GM12878 (cell line): Measurements from ENCODE around the gene RALB. TPM values are rescaled to one million over a fixed set of nuclear protein-coding genes. Genes with fewer than 3 reads are reported as not detected.

ENCODE experiments used
- ATF7 ChIP-seq: fragments of 450-650 bp; IDR thresholded peaks from 2 replicates; pipeline ENCODE4 v1.6.1; 2016; ENCODE audit warnings: low read depth, mild to moderate bottlenecking
- BCL11A ChIP-seq: IDR thresholded peaks from 2 replicates; pipeline ENCODE4 v1.6.1; 2011; ENCODE audit warnings: low read depth, low read length
- BHLHE40 ChIP-seq, 2 experiments: fragments of 450-650 bp in 1 of 2; IDR thresholded peaks; 2 replicates each; pipeline ENCODE4 v1.6.1; 2011 to 2017; ENCODE audit warnings: low read depth in 2 of 2, borderline replicate concordance in 1 of 2, improper control_type of control experiment in 1 of 2, low read length in 1 of 2, mild to moderate bottlenecking in 1 of 2
- CEBPB ChIP-seq, 2 experiments: fragments of 150-350 bp in 1 of 2; IDR thresholded peaks; 2 replicates each; pipeline ENCODE4 v1.6.1; 2012 to 2014; ENCODE audit warnings: low read depth in 2 of 2, low read length in 2 of 2, borderline replicate concordance in 1 of 2, inconsistent platforms in 1 of 2
- CREM ChIP-seq: IDR thresholded peaks from 2 replicates; pipeline ENCODE4 v1.6.1; 2014; ENCODE audit warnings: antibody characterized with exemption, low read depth
- EED ChIP-seq: sonication (generic); IDR thresholded peaks from 2 replicates; pipeline ENCODE4 v1.6.1; 2016; ENCODE audit warnings: antibody characterized with exemption, low read depth
- GATAD2B ChIP-seq: fragments of 450-650 bp; conservative IDR thresholded peaks from 2 replicates; pipeline ENCODE4 v1.6.1; 2017; ENCODE audit warnings: low read depth, mild to moderate bottlenecking, moderate library complexity
- IRF4 ChIP-seq: IDR thresholded peaks from 2 replicates; pipeline ENCODE4 v1.6.1; 2011; ENCODE audit warnings: low read depth, low read length
- NBN ChIP-seq: fragments of 450-650 bp; IDR thresholded peaks from 2 replicates; pipeline ENCODE4 v1.6.1; 2016
- POLR2AphosphoS5 ChIP-seq: IDR thresholded peaks from 2 replicates; pipeline ENCODE4 v1.6.1; 2011; ENCODE audit warnings: mild to moderate bottlenecking, low read length, inconsistent platforms
- RCOR1 ChIP-seq: conservative IDR thresholded peaks from 2 replicates; pipeline ENCODE4 v1.6.1; 2012; ENCODE audit warnings: low read depth, low read length, improper control_type of control experiment
- STAT3 ChIP-seq: IDR thresholded peaks from 2 replicates; pipeline ENCODE4 v1.6.1; 2011; ENCODE audit warnings: low read depth, low read length, improper control_type of control experiment
- SUPT20H ChIP-seq: IDR thresholded peaks from 2 replicates; pipeline ENCODE4 v1.6.1; 2011; ENCODE audit warnings: low read depth, mild to moderate bottlenecking, low read length, moderate library complexity, borderline replicate concordance; ENCODE audit not compliant: control insufficient read depth
- TCF7 ChIP-seq: IDR thresholded peaks from 2 replicates; pipeline ENCODE4 v1.6.1; 2014; ENCODE audit warnings: antibody characterized with exemption, borderline replicate concordance
- ZBTB4 ChIP-seq: fragments of 450-650 bp; formaldehyde crosslinking; IDR thresholded peaks from 2 replicates; pipeline ENCODE4 v1.4.0; 2022; ENCODE audit warnings: mild to moderate bottlenecking, moderate library complexity
- ZNF592 ChIP-seq: fragments of 450-650 bp; IDR thresholded peaks from 2 replicates; pipeline ENCODE4 v1.6.1; 2017; ENCODE audit warnings: mild to moderate bottlenecking, moderate library complexity
- ZNF687 ChIP-seq: fragments of 450-650 bp; IDR thresholded peaks from 2 replicates; pipeline ENCODE4 v1.6.1; 2017; ENCODE audit warnings: mild to moderate bottlenecking, moderate library complexity
- polyA plus RNA-seq, 11 experiments: library from polyadenylated mRNA; depleted of rRNA in 4 of 11; unstranded in 6 of 11; stranded (reverse) in 5 of 11; fragments of >200 nt; fragmentation: Nextera tagmentation in 4 of 11; fragmentation: Illumina TruSeq in 1 of 11; extraction: Ambion mirVana in 4 of 11; extraction: Trizol in 1 of 11; gene quantifications; 1 replicate in 1 of 11; 2 replicates in 10 of 11; pipeline versions ENCODE4 v1.2.1 to v1.2.3, GENCODE V29; 2011 to 2016; ENCODE audit warnings: inconsistent platforms in 2 of 11, missing spikeins in 2 of 11, low read depth in 1 of 11
- total RNA-seq, 4 experiments: library from RNA; depleted of rRNA in 3 of 4; stranded (reverse); fragments of >200 nt in 3 of 4; fragmentation: Illumina TruSeq in 1 of 4; extraction: Trizol in 1 of 4; gene quantifications; 2 replicates each; pipeline versions ENCODE4 v1.2.1 to v1.2.3, GENCODE V29; 2013 to 2021

Gene RALB
- total and polyA plus RNA-seq, 10 of the 15 experiments (the other 5 are each of a cell fraction or from before 2014, with no cell fraction given) = 8.3 to 54.0 (median 24.2) TPM

GRCh38 chr2:120287183-120288015 is 34.7 kb downstream of the RALB start (continued):
- TF ChIP-seq ZBTB4 (CRISPR knock-in tag) (no peak), NBN (peak; percentile 64; the same call in 1 of the 2 replicates), STAT3 (no peak), CEBPB (IDR thresholded peaks at IDR 0.05; ENCODE audit: borderline replicate concordance in 1 of 2, low read depth in 2 of 2, low read length in 2 of 2) (0 out of 4 replicates have a peak, but pooled peaks of 1 of the 2 experiments have one; percentile 27), SUPT20H (no peak), GATAD2B (no peak; the same call in 1 of the 2 replicates), RCOR1 (peak; percentile 80; the same call in 1 of the 2 replicates), IRF4 (peak; percentile 90; the same call in 1 of the 2 replicates), EED (peak; percentile 77), POLR2AphosphoS5 (no peak; the same call in 1 of the 2 replicates), ZNF592 (0 out of 2 replicates have a peak, but pooled peaks have one; percentile 51), BCL11A (peak; percentile 89), ZNF687 (0 out of 2 replicates have a peak, but pooled peaks have one; percentile 27), BHLHE40 (IDR thresholded peaks at IDR 0.05; ENCODE audit: borderline replicate concordance in 1 of 2, low read depth in 2 of 2, low read length in 1 of 2) (peak; percentile 13 to 53; a peak in 1 of 4 replicates), CREM (peak; percentile 72), ATF7 (peak; percentile 71), TCF7 (0 out of 2 replicates have a peak, but pooled peaks have one; percentile 27)
